Chondrocyte (in vitro differentiated cells): Measurements from ENCODE around the gene MCTP2. TPM values are rescaled to one million over a fixed set of nuclear protein-coding genes. Genes with fewer than 3 reads are reported as not detected.
"Not testable (repeated sequence)": the region's sequence is repeated elsewhere in the genome, so short reads cannot be mapped to it uniquely, and the experiment has no call there.

Experiments used
- DNase-seq: peaks from one replicate; pipeline ENCODE4 v3.0.0; 2021; ENCODE audit warnings: mixed read lengths, low spot score
- H3K27ac Mint-ChIP-seq: one replicate; pipeline ENCODE4 v1.8.0; 2021; ENCODE audit warnings: mild to moderate bottlenecking, moderate library complexity, mixed read lengths; ENCODE audit not compliant: unreplicated experiment
- H3K27me3 Mint-ChIP-seq: 2 replicates; pipeline ENCODE4 v1.8.0; 2021; ENCODE audit warnings: low read depth, mixed read lengths
- H3K36me3 Mint-ChIP-seq: 2 replicates; pipeline ENCODE4 v1.8.0; 2021; ENCODE audit warnings: low read depth, mixed read lengths
- H3K4me1 Mint-ChIP-seq: 2 replicates; pipeline ENCODE4 v1.8.0; 2021; ENCODE audit warnings: low read depth, mild to moderate bottlenecking, mixed read lengths
- H3K4me3 Mint-ChIP-seq: one replicate; pipeline ENCODE4 v1.8.0; 2021; ENCODE audit warnings: mild to moderate bottlenecking, moderate library complexity, mixed read lengths; ENCODE audit not compliant: unreplicated experiment
- H3K9me3 Mint-ChIP-seq: 2 replicates; pipeline ENCODE4 v1.8.0; 2021; ENCODE audit warnings: low read depth, mixed read lengths
- CTCF ChIP-seq: fragments of 200-600 bp; sonication (generic); IDR thresholded peaks from 2 replicates; pipeline ENCODE4 v1.5.0; 2021; ENCODE audit warnings: antibody characterized with exemption, mild to moderate bottlenecking, moderate library complexity
- total RNA-seq: library from RNA; stranded (reverse); gene quantifications from 3 replicates; pipeline ENCODE4 v1.2.1, GENCODE V29; 2021

MCTP2 gene
- total RNA-seq, 1 donor from 2014 or later: 4.5 TPM

- Mint-ChIP-seq H3K4me3 (no peak overlapping the region), H3K27ac (no peak overlapping the region), H3K36me3 (no peaks in the 10 kb centered on the region), H3K27me3 (no peaks in the 10 kb centered on the region), H3K9me3 (no peaks in the 10 kb centered on the region), H3K4me1 (peaks cover 13% of the 10 kb centered on the region)
- TF ChIP-seq CTCF: no peak
- no peak for DNase-seq
These were observed 8.1 kb downstream of the MCTP2 start for GRCh38 chr15:94239474-94239873.

GRCh38 chr15:94240480-94240879, 9.1 kb downstream of the MCTP2 start:
- H3K4me1 Mint-ChIP-seq: peaks cover 13% of the 10 kb centered on the region
- TF ChIP-seq CTCF: no peak
- H3K36me3 Mint-ChIP-seq: no peaks in the 10 kb centered on the region
- DNase-seq: no peak
- no peak overlapping the region for H3K4me3 Mint-ChIP-seq
- no peaks in the 10 kb centered on the region for H3K9me3 Mint-ChIP-seq
- H3K27me3 Mint-ChIP-seq: no peaks in the 10 kb centered on the region
- H3K27ac Mint-ChIP-seq: no peak overlapping the region

- Mint-ChIP-seq H3K27ac (no peak overlapping the region), H3K9me3 (no peaks in the 10 kb centered on the region), H3K4me1 (peaks cover 13% of the 10 kb centered on the region), H3K27me3 (peaks cover 2% of the 10 kb centered on the region), H3K4me3 (no peak overlapping the region), H3K36me3 (no peaks in the 10 kb centered on the region)
- TF ChIP-seq CTCF: no peak
- DNase-seq: no peak
These were observed 10.9 kb downstream of the MCTP2 start for GRCh38 chr15:94242257-94242656.

GRCh38 chr15:94243003-94243402, 11.6 kb downstream of the MCTP2 start:
- not testable (repeated sequence) for DNase-seq, H3K27me3 Mint-ChIP-seq, H3K36me3 Mint-ChIP-seq, H3K27ac Mint-ChIP-seq, H3K4me1 Mint-ChIP-seq, H3K9me3 Mint-ChIP-seq, H3K4me3 Mint-ChIP-seq

GRCh38 chr15:94243418-94243817, 12.1 kb downstream of the MCTP2 start:
- no peak for TF ChIP-seq CTCF
- H3K36me3 Mint-ChIP-seq: no peaks in the 10 kb centered on the region
- no peak for DNase-seq

GRCh38 chr15:94246016-94246415, 14.7 kb downstream of the MCTP2 start:
- no peak for DNase-seq
- Mint-ChIP-seq H3K4me1 (peaks cover 3% of the 10 kb centered on the region), H3K36me3 (no peaks in the 10 kb centered on the region), H3K27ac (no peak overlapping the region), H3K9me3 (no peaks in the 10 kb centered on the region), H3K4me3 (no peak overlapping the region), H3K27me3 (peaks cover 2% of the 10 kb centered on the region)
- TF ChIP-seq CTCF: no peak

More at GRCh38 chr15:94243418-94243817, 12.1 kb downstream of the MCTP2 start:
- no peaks in the 10 kb centered on the region for H3K9me3 Mint-ChIP-seq
- peaks cover 9% of the 10 kb centered on the region for H3K4me1 Mint-ChIP-seq
- H3K27me3 Mint-ChIP-seq: peaks cover 2% of the 10 kb centered on the region
- H3K27ac Mint-ChIP-seq: no peak overlapping the region
- H3K4me3 Mint-ChIP-seq: no peak overlapping the region
